ENCODE results near the gene ZFYVE27. TPM values are rescaled to one million over a fixed set of nuclear protein-coding genes. Genes with fewer than 3 reads are reported as not detected.

ZFYVE27 gene
- total RNA-seq, 1 donor from 2014 or later: 28.0 TPM

GRCh38 chr10:97763947-97764346 is 27.0 kb downstream of the ZFYVE27 start:
- H3K4me1 ChIP-seq: no peaks in the 10 kb centered on the region
- no peak overlapping the region for H3K4me3 ChIP-seq
- intact Hi-C loops (cut with DNase I): no loop called here
- no peak for DNase-seq (ENCODE audit: extremely low spot score in 2 of 2)
- H3K27ac ChIP-seq: no peak overlapping the region
- no peak for TF ChIP-seq POLR2A (IDR thresholded peaks at IDR 0.05)
- no peak for TF ChIP-seq POLR2AphosphoS5 (IDR thresholded peaks at IDR 0.05; ENCODE audit: insufficient read depth in 1 of 2, low read depth in 1 of 2)
- TF ChIP-seq CTCF (IDR thresholded peaks at IDR 0.05): no peak
- H3K27me3 ChIP-seq: no peaks in the 10 kb centered on the region
- peaks cover 0 to 15% of the 10 kb centered on the region in 2 donors for H3K36me3 ChIP-seq
- no peaks in the 10 kb centered on the region for H3K9me3 ChIP-seq

- H3K4me3 ChIP-seq: no peak overlapping the region
- no peaks in the 10 kb centered on the region for H3K9me3 ChIP-seq
- H3K36me3 ChIP-seq: peaks cover 0 to 10% of the 10 kb centered on the region in 2 donors
- TF ChIP-seq CTCF (IDR thresholded peaks at IDR 0.05) (no peak), POLR2A (IDR thresholded peaks at IDR 0.05) (no peak), POLR2AphosphoS5 (IDR thresholded peaks at IDR 0.05; ENCODE audit: insufficient read depth in 1 of 2, low read depth in 1 of 2) (no peak)
- intact Hi-C loops (cut with DNase I): no loop called here
- no peaks in the 10 kb centered on the region for H3K27me3 ChIP-seq
- H3K27ac ChIP-seq: no peak overlapping the region
- DNase-seq (ENCODE audit: extremely low spot score in 2 of 2): no peak
- H3K4me1 ChIP-seq: no peaks in the 10 kb centered on the region
Measured at GRCh38 chr10:97764519-97764931, 27.6 kb downstream of the ZFYVE27 start.

- peaks cover 0 to 5% of the 10 kb centered on the region in 2 donors for H3K36me3 ChIP-seq
- no peak overlapping the region for H3K4me3 ChIP-seq
- intact Hi-C loops (cut with DNase I): no loop called here
- no peak for DNase-seq (ENCODE audit: extremely low spot score in 2 of 2)
- TF ChIP-seq POLR2AphosphoS5 (IDR thresholded peaks at IDR 0.05; ENCODE audit: insufficient read depth in 1 of 2, low read depth in 1 of 2) (no peak), CTCF (IDR thresholded peaks at IDR 0.05) (no peak)
- H3K27ac ChIP-seq: no peak overlapping the region
- H3K4me1 ChIP-seq: no peaks in the 10 kb centered on the region
- H3K9me3 ChIP-seq: no peaks in the 10 kb centered on the region
- H3K27me3 ChIP-seq: peaks cover 2% of the 10 kb centered on the region
Measured at GRCh38 chr10:97765201-97765600, 28.3 kb downstream of the ZFYVE27 start.

GRCh38 chr10:97766106-97766810 is 29.3 kb downstream of the ZFYVE27 start:
- no peak overlapping the region for H3K27ac ChIP-seq
- H3K4me3 ChIP-seq: no peak overlapping the region
- intact Hi-C loops (cut with DNase I): no loop called here
- no peaks in the 10 kb centered on the region for H3K9me3 ChIP-seq
- H3K4me1 ChIP-seq: peaks cover 4% of the 10 kb centered on the region
- peaks cover 0 to 5% of the 10 kb centered on the region in 2 donors for H3K36me3 ChIP-seq
- peaks cover 4% of the 10 kb centered on the region for H3K27me3 ChIP-seq
- TF ChIP-seq POLR2A (IDR thresholded peaks at IDR 0.05) (no peak), CTCF (IDR thresholded peaks at IDR 0.05) (no peak), POLR2AphosphoS5 (IDR thresholded peaks at IDR 0.05; ENCODE audit: insufficient read depth in 1 of 2, low read depth in 1 of 2) (no peak)
- DNase-seq (ENCODE audit: extremely low spot score in 2 of 2): no peak
